Activated naive CD4-positive, alpha-beta T cell treated with anti-CD3 and anti-CD28 coated beads, Interleukin-2, amount 50 U/mL, for 72 hours (primary cell): ENCODE measurements around the gene WASF3. TPM values are rescaled to one million over a fixed set of nuclear protein-coding genes. Genes with fewer than 3 reads are reported as not detected.
"Not testable (repeated sequence)": the region's sequence is repeated elsewhere in the genome, so short reads cannot be mapped to it uniquely, and the experiment has no call there.

ENCODE experiments used
- ATAC-seq, 2 donors: fragments of 150-1000 bp; cut with Tn5 transposase; 2 replicates each; pipeline ENCODE4 v1.10.0; 2021; ENCODE audit warnings: mild to moderate bottlenecking in 2 of 2, moderate library complexity in 2 of 2
- DNase-seq, 2 donors: peaks; one replicate each; pipeline ENCODE4 v3.0.0; 2021 to 2022; ENCODE audit warnings: low spot score in 2 of 2
- H3K27ac Mint-ChIP-seq, 2 donors: one replicate each; pipeline ENCODE4 v1.8.0; 2022; ENCODE audit warnings: mild to moderate bottlenecking in 2 of 2, mixed read lengths in 2 of 2
- H3K36me3 Mint-ChIP-seq, 2 donors: one replicate each; pipeline ENCODE4 v1.8.0; 2022; ENCODE audit warnings: mixed read lengths in 2 of 2
- H3K9me3 Mint-ChIP-seq, 2 donors: one replicate each; pipeline ENCODE4 v1.8.0; 2022; ENCODE audit warnings: mixed read lengths in 2 of 2
- total RNA-seq, 2 donors: library from RNA; stranded (reverse); gene quantifications; one replicate each; pipeline ENCODE4 v1.2.3, GENCODE V29; 2022

The WASF3 gene
- total RNA-seq, 2 donors from 2014 or later = 0.11 to 0.41 TPM

GRCh38 chr13:26723620-26724019 is 166.1 kb downstream of the WASF3 start:
- DNase-seq, H3K27ac Mint-ChIP-seq, H3K9me3 Mint-ChIP-seq: not testable (repeated sequence)

DNA sequence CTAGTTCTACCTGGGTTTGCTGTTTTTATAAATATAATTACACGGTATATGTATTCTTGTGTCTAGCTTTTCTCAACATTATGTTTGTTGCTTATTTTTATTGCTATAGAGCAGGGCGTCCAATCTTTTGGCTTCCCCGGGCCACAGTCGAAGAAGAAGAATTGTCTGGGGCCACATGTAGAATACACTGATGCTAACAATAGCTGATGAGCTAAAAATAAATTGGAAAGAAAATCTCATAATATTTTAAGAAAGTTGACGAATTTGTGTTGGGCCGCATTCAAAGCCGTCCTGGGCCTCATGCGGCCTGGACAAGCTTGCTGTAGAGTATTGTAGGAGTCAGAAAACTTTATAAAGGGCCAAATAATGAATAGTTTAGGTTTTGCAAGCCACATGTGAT is 169.2 kb downstream of the WASF3 start:
- Mint-ChIP-seq H3K27ac (no peak overlapping the region), H3K9me3 (peaks cover 0 to 5% of the 10 kb centered on the region in 2 donors), H3K36me3 (no peaks in the 10 kb centered on the region)
- DNase-seq (no peak), ATAC-seq (no peak)

More at GRCh38 chr13:26723620-26724019, 166.1 kb downstream of the WASF3 start:
- not testable (repeated sequence) for ATAC-seq, H3K36me3 Mint-ChIP-seq

DNA sequence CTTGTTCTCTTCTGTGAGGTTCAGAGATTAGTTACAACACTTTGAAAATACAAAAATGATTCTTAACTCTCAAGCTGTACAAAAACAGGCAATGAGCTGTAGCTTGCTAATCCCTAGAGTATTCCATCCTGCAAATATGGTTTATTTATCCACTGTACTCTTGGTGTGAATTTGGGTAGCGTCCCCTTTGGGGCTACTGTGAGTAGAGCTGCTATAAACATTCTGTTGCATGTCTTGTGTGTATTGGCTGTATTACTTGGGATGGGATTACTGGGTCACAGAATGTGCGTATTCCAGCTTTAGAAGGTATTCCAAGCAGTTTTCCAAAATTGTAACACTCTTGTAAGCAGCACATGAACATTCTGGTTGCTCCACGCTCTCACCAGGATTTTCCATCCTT is 169.6 kb downstream of the WASF3 start:
- peaks cover 0 to 5% of the 10 kb centered on the region in 2 donors for H3K9me3 Mint-ChIP-seq
- no peak for DNase-seq
- no peaks in the 10 kb centered on the region for H3K36me3 Mint-ChIP-seq
- ATAC-seq = no peak
- H3K27ac Mint-ChIP-seq = no peak overlapping the region

DNA sequence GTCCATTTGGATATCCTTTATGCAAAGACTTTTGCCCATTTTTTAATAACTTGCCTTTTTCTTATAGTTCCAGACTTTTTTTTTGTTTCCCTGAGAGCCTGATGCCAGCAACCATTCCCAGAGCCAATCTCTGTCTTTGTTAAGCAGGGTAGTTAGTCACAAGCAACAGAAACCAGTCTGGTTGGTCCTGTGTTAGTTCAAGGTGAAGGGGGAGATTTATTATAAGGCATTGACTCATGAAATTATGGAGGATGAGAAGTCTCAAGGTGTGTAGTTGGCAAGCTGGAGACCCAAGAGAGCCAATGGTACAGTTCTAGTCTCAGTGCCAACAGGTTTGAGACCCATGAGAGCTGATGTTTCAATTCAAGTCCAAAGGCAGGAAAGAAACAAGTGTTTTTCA is 170.2 kb downstream of the WASF3 start:
- Mint-ChIP-seq H3K9me3 (peaks cover 0 to 1% of the 10 kb centered on the region in 2 donors), H3K27ac (no peak overlapping the region), H3K36me3 (no peaks in the 10 kb centered on the region)
- no peak for DNase-seq
- no peak for ATAC-seq

GRCh38 chr13:26735677-26736076 is 178.2 kb downstream of the WASF3 start:
- Mint-ChIP-seq H3K27ac (no peak overlapping the region), H3K36me3 (peaks cover 14 to 22% of the 10 kb centered on the region in 2 donors), H3K9me3 (peaks cover 10 to 18% of the 10 kb centered on the region in 2 donors)
- ATAC-seq = no peak
- DNase-seq = no peak

Other genes with a start within 250 kb of the WASF3 start
- gene GPR12, start 203.1 kb downstream of the WASF3 start, total RNA-seq = not detected